Measurements from ENCODE around the gene LCE6A.

Gene LCE6A, protein sequence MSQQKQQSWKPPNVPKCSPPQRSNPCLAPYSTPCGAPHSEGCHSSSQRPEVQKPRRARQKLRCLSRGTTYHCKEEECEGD

DNA sequence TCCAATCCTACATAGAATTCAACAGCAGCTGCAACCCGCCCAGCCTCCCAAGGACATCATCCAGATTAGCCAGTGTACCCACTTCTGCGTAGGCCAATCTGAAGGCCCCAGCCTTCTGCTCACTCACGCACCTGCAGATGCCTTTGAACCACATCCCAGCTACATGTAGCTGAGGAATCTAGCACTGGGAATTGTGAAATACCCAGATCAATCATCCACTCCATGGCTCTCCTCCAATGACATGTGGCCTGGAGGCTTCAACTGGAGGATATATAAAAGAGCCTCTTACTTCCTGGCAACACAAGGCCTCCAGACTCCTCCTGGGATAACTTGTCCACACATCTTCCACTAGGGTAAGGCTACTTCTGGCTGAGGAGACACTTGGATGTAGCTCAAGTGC lies at the start of gene LCE6A:
Gene LCE6A, plus strand, starts transcription at position 301 of the 400 bp plus-strand sequence. CDS start 665 bp downstream, outside the sequence.
- no peak for DNase-seq

DNA sequence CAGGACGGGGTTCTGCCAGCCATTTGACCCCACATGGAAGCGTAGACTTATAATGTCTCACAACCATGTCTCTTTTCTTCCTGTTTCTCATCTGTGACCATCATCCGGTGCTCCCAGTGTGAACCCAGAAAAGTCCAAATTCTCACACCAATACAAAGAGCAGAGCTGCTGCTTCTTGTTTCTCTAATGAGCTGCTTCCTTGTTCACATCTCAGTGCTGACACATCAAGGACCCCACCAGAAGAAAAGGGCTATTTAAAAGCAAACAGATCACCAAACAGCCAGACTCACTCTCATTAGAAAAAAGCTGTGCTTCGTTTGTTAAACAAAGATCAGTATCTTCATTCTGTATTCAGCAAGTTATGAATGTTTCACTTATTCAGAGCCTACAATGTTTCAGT lies 47.0 kb upstream of the LCE6A start:
- no peak for DNase-seq

DNA sequence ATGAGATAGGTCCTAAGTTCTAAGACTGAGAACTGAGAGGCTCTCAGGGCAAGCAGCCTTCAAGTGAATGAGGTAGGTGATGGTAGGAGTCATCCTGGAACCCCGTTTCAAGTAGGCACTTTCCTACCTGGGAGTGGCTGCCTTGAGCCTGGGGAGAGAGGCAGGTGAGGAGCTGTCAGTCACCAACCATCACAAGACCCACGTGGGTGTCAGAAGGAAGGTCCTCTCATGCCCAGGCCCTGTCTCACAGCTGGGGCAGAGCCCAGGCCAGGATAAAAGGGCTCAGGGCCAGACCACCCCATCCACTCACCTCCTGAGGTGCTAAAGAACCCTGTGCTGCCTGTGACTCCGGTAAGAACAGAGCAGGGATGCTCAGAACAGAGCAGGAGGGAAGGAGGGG lies 46.2 kb upstream of the LCE6A start, which contains the start of gene LCE1D:
Gene LCE1D, plus strand, starts transcription at position 301 of the 400 bp plus-strand sequence. CDS start 1,074 bp downstream, outside the sequence.
- no peak for DNase-seq

DNA sequence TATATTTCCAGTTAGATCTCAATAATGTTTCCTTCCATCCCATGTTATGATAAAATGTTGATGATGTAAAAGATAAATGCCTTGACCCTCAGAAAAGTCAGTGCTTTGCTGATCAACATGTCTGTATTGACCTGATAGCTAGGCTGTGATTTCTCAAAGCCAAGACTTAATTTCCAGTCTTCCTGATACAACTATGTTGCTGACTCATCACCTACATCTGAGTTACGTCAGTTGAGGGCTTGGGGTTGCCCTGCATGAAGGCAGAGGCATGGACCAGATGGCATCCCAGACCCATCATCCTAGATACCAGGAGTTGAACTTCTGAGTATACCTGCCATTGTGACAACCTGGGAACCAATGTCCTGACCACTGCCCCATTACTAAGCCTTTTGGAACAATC lies 41.3 kb upstream of the LCE6A start:
- DNase-seq = no peak

DNA sequence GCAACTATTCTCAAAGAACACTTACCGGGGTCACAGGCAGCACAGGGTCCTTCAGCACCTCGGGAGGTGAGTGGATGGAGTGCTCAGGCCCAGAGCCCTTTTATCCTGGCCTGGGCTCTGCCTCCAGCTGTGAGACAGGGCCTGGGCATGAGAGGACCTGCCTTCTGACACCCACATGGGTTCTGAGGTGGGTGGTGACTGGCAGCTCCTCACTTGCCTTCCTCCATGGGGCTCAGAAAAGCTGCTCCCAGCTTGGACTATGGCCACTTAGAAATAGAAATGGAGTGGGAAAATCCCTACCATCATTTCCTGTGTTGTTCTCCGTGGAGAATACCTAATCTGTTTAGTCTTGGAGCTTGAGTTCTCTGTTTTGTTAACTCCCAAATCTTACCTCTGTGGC lies 36.1 kb upstream of the LCE6A start, which contains the start of gene LCE1C:
Gene LCE1C, minus strand, starts transcription at position 76 of the 400 bp plus-strand sequence. CDS start 1,173 bp downstream, outside the sequence.
- DNase-seq = no peak

DNA sequence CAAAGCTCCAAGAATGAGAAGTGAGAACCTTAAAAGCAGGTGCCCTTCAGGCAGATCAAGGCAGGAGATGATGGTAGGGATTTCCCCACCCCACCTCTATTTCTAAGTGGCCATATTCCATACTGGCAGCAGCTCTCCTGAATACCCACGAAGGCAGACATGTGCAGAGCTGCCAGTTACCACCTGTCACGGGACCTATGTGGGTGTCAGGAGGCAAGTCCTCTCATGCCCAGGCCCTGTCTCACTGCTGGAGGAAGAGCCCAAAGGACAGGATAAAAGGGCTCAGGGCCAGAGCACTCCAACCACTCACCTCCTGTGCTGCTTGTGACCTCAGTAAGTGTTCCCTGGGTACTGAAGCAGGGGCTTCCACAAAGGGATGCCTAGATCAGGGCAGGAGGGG lies 31.6 kb upstream of the LCE6A start:
- DNase-seq = no peak

DNA sequence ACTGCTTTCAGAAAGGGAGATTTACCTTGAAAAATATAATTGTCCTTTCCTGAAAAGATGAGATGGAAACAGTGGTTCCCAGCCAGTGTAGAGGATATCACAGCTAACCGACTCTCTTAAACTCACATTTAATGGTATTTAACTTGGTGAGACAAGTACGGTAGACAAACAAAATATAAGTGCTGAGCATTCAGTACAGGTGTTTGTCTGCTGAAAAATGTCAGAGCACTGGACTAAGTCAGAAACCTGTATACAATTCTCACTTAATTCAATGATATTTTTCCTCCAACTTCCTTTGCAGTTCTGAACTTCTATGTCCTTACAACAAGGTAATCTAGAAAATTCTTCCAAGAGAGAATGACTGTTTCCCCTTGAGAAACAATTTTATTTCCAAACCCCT lies 31.0 kb upstream of the LCE6A start, which contains the start of gene LCE1B:
Gene LCE1B, plus strand, starts transcription at position 301 of the 400 bp plus-strand sequence. CDS start 476 bp downstream, outside the sequence.
- DNase-seq = no peak

DNA sequence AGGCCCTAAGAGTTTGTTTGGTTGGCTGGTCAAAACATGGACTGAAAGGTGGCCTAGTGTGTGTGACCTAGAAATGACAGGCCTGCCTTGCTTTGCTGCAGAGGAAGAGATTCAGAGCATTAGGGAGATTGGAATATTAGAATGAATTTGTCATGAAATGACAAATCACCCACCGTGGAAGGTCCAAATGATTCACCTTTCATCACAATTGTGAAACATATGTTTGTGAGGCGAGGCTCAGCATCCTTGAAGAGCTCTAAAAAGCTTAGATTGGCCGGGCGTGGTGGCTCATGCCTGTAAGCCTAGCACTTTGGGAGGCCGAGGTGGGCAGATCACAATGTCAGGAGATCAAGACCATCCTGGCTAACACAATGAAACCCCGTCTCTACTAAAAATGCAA lies 25.3 kb upstream of the LCE6A start:
- DNase-seq = no peak

DNA sequence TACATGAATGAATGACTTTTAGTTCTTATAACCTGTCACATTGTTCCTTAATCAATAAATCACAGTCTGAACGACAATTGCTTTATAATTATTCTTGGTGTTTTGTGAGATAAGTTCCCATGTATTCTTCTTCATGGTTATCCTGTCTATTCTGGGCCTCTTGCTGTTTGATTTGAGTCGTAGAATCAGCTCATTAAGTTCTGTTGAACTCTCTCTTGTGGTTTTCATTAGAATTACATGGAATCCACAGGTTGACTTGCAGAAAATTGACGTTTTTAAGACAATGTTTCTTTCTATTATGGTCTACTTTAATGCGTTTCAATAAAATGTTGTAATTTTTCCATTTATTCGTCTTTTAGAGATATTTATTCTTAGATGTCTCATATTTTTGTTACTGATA lies 19.4 kb upstream of the LCE6A start:
- no peak for DNase-seq

DNA sequence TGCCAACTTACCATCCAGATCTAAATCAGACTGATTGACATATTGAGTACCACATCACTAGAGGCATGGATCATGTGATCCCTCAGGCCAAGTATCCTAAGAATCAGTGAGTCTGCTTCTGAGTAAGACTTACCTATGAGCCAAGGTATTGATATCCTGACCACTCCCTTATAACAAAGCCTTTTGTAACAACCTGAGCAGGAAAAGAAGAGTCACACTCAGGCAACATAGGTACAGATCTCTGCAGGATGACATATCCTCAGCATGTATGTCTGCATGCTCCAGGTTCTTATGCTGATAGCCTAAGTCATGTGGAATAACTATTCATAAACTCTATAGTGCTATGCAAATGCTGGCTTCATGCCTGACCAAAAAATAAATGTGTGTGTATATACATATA lies 17.7 kb upstream of the LCE6A start:
- no peak for DNase-seq

DNA sequence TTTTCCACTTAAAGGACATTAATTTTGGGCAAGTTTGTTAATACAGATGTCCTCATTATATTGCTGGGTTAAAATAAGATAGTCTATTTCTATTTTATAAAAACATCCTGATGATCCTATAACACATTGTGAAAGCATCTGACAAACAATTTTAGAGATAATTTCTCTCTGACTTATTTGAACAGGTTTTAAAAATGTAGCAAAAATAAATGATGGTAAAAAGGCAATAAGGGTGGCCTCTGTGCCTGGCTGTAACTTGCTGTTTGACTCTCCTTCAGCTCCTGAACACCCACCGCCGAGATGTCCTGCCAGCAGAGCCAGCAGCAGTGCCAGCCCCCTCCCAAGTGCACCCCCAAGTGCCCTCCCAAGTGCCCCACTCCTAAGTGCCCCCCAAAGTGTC lies 15.5 kb upstream of the LCE6A start, which contains the start of gene LCE1A:
Gene LCE1A, plus strand, starts transcription at position 301 of the 400 bp plus-strand sequence. Its CDS starts 0 bp downstream, at position 301.
- no peak for DNase-seq

DNA sequence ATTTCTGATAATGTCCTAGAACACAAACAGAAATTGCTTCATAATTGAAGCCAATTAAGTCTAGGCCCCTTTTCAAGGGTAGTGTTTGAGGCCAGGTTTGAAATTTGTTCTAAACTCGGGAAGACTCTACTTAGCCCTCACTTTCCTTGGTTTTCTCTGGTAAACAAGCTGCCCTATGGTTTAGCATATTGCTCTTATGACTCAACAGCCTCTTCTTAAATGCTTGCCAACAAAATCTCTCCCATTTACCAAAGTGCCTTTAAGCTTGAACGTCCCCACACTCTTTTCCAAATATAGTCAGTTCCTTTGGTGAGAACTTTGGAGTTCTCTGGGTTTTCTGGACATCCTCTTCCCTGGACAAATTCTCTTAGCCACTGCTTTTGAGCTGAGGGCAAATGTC lies 5.8 kb upstream of the LCE6A start:
- DNase-seq = no peak

DNA sequence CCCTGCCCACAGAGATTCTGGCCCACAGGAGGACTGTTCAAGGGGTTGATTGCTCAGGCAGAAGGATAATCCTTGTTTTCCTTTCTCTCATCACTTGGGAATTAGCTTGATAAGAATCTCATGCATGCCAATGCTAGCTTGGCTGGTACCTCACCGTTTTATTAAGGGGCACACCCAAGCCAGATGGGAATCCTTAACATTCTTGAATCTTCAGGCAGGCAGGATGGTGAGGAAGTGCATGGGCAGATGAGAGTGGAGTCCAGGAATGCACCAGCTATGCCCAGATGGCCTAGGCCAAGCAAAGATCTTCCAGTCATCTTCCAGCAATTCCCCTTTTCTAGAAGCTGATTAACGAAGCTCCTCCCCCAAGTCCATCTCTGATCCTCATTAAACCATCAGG lies 13.0 kb downstream of the LCE6A start:
- no peak for DNase-seq

DNA sequence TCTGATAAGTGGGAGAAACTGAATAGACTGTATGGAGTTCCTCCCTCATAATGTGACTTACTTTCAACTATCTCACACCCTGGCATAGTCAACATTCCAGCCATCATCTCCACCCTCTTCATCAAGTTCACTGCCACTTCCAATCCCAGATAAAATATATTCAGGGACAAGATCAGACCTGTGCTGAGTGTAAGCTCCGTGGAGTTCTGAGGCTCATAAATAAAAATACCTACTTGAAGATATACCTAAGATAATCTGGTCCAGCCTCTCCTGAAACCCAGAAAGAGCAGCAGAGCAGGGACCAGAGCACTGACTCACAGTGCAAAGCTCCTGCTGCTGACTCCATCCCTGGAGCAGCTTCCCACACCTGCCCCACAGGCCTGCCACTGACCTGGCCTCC lies 15.4 kb downstream of the LCE6A start:
- no peak for DNase-seq

DNA sequence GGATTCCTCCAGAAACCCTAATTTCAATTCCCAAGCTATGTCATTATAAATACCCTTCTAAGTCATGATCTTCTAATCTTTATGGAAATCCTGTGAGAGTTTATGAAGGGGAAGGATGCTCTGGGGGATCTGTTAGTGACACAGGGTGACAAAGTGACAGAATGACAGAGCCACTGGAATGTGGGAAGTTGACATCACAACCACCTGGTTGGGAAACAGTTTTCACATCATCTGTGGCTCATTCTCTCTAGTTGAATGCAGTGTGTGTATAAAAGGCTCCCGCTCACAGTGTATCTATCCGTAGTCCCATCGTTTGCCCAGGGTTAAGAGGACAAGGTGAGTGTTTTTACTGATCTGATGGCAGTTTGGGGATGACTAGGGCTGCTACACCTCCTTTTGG lies 17.0 kb downstream of the LCE6A start, which contains the start of gene LCE7A:
Gene LCE7A, plus strand, starts transcription at position 301 of the 400 bp plus-strand sequence. CDS start 702 bp downstream, outside the sequence.
- DNase-seq = no peak

DNA sequence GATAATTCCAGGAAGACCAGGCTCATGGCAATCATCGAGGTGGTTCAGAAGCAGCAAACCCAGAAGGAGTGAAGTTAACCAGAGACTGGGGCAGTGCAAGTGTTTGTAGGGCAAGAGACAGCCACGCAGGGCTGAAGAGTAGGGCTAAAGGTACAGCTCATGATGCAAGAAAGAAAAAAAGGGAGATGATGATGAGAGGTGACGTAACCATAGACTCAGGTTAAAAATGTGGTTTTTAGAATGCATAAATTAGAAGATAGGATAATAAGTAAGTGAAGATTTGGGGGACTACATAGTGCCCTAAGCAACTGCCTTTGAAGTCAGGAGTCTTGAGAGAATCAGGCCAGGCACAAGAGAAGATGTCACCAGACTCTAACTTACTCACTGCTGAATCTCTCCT lies 17.5 kb downstream of the LCE6A start:
- DNase-seq = no peak

DNA sequence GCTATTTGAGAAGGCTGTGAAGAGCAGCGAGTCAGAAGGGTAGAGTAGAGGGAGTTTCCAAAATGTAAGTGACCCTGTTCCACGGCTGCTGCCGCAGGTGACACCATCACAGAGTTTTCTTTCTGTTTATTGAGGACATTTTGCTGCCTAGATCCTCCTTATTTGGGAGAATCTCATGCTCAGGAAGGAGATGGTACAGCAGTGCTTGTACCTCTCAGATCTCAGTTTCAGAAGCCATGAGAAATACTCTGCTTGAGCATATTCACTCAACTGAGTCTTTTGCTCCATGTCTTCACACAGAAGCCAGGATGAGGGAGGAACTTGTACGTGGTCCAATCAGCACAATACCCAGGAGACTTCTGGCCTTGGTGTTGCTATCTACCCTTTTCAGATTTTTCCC lies 18.7 kb downstream of the LCE6A start:
- DNase-seq = no peak

DNA sequence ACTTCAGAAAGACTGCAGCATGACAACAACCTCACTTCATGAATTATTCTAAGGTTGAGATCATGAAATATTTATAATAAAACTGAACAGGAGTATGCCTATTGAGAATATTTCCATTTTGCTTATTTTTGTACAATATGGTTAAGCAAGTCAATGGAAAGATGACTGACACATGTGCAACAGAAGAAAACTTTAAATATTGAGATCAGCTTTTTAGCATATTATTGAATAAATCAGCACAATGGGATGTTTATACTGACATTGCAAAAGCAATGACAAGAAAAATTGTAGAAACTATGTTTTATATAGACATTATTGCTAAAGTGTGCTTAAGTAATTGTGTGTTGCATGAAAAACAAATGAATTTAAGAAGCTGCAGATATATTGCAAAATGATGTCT lies 21.8 kb downstream of the LCE6A start:
- DNase-seq = no peak

DNA sequence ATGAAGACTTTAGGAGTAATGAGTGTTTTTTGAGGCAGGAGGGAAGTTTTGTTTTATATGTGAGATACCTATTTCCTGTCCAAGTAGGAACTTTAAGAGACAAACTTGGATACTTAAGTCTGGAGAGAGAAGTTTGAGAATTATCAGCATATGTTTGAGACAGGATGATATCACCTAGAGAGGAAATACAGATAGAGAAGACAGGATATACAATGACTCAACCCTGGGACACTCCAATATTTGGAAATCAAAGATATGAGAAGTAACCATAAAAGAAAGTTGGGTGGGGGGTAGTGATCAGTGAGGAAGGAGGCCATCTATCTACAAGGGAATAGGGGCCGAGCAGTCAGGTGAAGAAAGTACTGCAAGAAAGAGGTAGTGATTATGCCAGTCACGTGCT lies 23.7 kb downstream of the LCE6A start:
- no peak for DNase-seq

DNA sequence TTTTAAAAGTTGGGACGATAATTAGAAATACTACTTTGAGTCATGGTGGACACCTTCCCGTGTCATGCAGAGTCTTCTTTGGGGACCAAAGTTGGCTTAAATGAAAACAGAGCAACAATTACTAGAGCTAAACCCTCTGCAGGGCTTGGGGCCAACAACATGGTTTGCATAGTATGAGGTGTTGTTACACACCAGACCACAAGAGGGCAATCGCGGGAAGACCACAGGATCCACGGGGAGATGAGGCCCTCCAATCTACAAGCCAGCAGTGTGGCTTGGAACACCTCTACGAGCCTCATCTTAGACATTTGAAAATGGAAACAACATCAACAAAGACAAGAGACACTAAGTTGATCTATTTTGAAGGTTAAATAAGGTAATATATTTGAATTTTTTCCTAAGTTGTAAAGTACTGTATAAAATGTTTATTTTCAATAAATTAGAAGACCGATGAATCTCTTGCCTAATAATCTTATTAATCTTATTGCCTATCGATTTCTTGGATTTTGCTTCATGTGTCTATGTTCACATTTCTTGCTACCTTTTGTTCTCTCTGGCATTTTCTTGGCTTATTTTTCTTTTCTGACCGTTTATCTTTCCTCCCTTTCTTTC lies 27.3 kb downstream of the LCE6A start:
- peak; percentile 62 to 71 for DNase-seq

DNA sequence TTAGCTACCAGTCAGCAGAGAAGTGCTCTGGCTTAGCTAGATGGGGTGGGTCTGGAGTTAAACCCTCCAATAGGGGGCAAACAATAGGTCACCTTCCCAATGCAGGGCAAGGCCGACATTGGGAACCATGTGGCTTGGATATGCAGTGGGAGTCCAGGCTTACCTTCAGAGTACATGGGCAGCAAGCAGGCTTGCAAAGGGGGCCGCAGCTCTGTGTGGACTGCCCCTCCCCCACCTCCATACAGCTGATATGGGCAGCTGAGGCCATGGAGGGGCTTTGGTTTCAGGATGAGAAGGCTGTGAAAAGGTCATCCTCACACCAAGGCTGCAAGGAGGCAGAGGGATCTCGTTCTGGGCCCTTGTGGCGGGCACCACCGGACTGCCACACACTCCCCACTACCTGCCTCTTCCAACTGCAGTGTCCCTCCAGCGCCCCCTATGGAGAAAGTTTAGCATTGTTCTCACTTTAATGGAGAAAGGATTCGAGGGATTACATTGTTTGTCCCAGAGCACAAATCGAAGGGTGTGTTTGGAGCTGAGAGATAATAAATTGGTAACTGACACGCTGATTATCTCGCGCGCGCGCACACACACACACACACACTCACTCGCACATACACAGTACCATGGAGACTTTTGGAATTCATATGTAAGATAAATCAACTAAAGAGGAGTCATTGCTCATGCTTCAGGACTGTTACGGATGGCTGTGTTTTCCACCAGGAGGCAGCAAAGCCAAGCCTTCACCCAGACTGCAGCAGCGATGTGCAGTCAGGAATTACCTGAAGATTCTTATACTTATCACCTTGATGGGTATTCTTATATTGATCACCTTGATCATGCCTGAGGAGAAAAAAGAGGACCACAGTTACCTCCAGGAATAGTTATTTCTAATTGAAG lies 28.4 kb downstream of the LCE6A start:
- DNase-seq = no peak

DNA sequence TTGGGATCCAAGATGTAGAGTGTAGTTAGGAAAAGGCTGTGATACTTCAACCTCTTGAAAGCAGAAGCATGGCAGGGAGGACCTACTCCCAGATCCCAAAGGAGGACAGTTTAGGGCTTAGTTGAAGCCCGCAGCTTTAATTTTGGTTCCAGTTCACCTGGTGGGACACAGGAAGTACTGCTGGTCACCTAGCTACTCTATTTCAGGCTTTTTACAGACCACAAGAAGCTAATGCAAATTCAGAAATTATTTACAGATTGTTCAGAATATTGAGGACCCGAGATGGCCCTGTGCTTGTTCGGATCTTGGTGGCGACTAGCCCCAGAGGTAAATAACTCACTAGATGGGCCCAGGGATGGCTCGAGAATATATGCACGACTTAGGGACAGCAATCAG lies 29.1 kb downstream of the LCE6A start:
- no peak for DNase-seq

DNA sequence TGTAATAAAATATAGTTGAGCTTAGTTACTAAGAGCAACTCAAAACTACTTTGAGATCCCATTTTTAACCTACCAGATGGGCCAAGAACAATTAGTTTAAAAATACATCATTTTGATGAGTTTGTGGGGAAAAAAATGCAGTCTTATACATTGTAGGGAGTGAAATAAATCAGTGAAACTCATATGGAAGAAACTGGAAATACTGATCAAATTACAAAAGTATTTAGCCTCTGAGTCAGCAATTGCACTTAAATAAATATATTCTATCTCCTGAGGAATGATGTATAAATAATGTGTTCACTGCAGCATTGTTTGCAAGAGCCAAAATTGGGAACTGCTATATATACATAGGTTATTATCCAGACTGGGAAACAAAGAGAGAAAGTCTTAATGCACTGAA lies 30.8 kb downstream of the LCE6A start:
- no peak for DNase-seq

DNA sequence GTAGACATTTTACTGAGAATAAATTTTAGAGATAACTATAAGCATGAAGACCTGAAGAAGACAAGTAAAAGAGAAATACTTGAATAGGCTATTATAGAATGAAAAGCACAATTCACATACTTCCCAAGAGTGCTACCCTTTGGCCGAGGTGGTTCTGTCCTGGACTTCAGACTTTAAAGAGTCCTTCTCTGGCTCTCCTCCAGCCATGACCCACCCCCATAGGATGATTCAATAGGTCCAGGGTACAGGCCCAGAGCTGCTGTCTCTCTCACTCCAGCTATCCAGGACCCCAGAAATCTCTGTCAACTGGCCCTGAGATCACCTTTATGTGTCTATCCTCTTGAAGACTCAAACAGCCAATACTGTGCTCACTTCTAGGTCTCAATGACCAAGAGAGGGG lies 34.2 kb downstream of the LCE6A start:
- no peak for DNase-seq
